ENCODE results near the gene DCBLD1. TPM values are rescaled to one million over a fixed set of nuclear protein-coding genes. Genes with fewer than 3 reads are reported as not detected.
A peak's percentile ranks its signal among the peaks of the same experiment; 100 is the strongest.
"Not testable (repeated sequence)": the region's sequence is repeated elsewhere in the genome, so short reads cannot be mapped to it uniquely, and the experiment has no call there.

DCBLD1 gene
- total RNA-seq, 1 donor from 2014 or later = 19.5 TPM

DNA sequence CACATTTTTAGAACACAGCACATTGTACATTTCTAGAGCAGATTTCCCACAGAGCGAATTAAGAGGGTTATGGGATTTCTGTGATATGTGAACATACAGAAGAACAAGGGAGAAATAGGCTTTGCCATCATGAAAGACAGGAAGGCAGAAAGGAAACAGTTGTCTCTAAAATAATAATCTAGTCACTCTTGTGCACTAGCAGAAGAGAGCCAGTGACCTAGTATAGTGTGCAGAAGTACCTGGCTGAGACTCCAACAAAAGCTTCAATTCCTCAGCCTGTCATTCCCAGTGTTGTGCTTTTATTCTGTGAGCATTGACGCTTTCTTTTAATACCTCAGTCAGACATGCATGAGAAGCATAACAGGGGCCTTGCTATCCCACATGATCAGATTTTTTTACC is 17.8 kb upstream of the DCBLD1 start:
- Histone ChIP-seq H3K36me3 (no peaks in the 10 kb centered on the region), H3K27ac (no peak overlapping the region), H3K27me3 (no peaks in the 10 kb centered on the region), H3K4me1 (no peaks in the 10 kb centered on the region), H3K4me3 (no peak overlapping the region), H3K9me3 (no peaks in the 10 kb centered on the region)
- ATAC-seq (no peak), DNase-seq (no peak)
- intact Hi-C loops (cut with DNase I) = no loop called here
- TF ChIP-seq, protein P1, sequence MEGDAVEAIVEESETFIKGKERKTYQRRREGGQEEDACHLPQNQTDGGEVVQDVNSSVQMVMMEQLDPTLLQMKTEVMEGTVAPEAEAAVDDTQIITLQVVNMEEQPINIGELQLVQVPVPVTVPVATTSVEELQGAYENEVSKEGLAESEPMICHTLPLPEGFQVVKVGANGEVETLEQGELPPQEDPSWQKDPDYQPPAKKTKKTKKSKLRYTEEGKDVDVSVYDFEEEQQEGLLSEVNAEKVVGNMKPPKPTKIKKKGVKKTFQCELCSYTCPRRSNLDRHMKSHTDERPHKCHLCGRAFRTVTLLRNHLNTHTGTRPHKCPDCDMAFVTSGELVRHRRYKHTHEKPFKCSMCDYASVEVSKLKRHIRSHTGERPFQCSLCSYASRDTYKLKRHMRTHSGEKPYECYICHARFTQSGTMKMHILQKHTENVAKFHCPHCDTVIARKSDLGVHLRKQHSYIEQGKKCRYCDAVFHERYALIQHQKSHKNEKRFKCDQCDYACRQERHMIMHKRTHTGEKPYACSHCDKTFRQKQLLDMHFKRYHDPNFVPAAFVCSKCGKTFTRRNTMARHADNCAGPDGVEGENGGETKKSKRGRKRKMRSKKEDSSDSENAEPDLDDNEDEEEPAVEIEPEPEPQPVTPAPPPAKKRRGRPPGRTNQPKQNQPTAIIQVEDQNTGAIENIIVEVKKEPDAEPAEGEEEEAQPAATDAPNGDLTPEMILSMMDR (IDR thresholded peaks at IDR 0.05) = no peak

DNA sequence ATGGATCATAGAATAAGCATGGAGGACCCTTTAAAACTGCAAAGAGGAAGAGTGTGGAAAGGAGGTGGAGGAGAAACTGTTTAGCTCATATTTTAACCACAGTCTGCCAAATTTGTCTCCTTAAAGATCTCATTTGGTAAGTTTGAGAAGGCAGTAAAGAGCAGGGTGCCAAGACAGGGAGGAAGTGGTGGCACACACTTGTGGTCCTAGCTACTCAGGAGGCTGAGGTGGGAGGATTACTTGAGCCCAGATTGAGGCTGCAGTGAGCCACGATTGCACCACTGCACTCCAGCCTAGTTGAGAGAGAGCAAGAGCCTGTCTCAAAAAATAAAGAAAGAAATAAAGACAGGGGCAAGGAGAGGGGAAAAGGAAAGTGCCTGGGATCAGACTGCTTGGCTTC is 16.8 kb upstream of the DCBLD1 start:
- TF ChIP-seq, protein P1 (IDR thresholded peaks at IDR 0.05) = no peak
- Histone ChIP-seq H3K36me3 (no peaks in the 10 kb centered on the region), H3K9me3 (no peaks in the 10 kb centered on the region), H3K27ac (no peak overlapping the region), H3K27me3 (no peaks in the 10 kb centered on the region), H3K4me3 (no peak overlapping the region), H3K4me1 (no peaks in the 10 kb centered on the region)
- ATAC-seq (no peak), DNase-seq (no peak)
- intact Hi-C loops (cut with DNase I) = no loop called here

DNA sequence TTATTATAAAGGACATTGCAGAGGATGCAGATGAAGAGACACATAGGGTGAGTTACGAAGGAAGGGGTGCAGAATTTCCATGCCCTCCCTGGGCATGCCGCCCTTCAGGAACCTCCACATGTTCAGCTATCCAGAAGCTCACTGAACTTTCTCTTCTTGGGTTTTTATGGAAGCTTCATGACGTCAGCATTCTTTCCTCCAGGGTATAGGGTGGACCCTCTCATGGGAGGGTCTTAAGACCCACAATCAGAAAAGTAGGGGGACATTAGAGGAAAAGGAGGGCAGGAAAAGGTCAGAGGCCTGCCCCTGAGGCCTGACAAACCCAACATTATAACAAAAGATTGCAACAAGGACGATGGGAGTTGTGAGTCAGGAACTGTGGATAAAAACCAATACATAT is 14.6 kb upstream of the DCBLD1 start:
- no peaks in the 10 kb centered on the region for H3K4me1 ChIP-seq
- DNase-seq (no peak), ATAC-seq (no peak)
- TF ChIP-seq, protein P1 (IDR thresholded peaks at IDR 0.05) = no peak
- no peaks in the 10 kb centered on the region for H3K27me3 ChIP-seq
- H3K9me3 ChIP-seq = no peaks in the 10 kb centered on the region
- no peak overlapping the region for H3K27ac ChIP-seq
- intact Hi-C loops (cut with DNase I) = no loop called here
- H3K36me3 ChIP-seq = no peaks in the 10 kb centered on the region
- H3K4me3 ChIP-seq = no peak overlapping the region

DNA sequence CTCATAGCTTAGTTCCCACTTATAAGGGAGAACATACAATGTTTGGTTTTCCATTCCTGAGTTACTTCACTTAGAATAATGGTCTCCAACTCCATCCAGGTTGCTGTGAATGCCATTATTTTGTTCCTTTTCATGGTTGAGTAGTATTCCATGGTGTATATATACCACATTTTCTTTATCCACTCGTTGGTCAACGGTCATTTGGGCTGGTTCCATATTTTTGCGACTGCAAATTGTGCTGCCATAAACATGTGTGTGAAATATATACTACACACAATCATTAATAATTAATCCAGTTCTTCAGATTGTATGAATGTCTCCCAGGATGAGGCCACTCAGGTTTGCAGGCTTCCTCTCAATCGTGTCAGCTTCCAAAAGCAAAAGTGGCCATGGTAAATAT is 13.9 kb upstream of the DCBLD1 start:
- intact Hi-C loops (cut with DNase I); H3K9me3 ChIP-seq; ATAC-seq; H3K27ac ChIP-seq; H3K36me3 ChIP-seq; H3K4me3 ChIP-seq; H3K27me3 ChIP-seq; DNase-seq; H3K4me1 ChIP-seq: not testable (repeated sequence)

DNA sequence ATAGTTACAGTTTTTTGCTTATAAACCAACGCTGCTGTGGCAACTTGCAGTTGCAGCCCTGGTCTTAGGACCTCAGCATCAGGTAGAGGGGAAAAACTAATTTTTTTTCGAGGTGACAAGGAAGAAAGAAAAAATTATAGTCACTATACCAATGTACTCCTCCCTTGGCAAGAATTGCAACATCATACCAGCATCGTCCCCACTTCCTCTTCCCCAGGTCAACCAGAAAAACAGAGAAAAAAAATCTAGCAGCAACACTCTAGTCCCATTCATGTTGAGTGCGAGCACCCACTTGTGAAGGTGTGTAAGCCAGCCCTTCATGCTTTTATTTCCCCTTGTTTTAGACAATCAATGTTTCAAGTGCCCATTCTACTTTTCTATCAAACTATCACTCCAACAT is 13.1 kb upstream of the DCBLD1 start:
- TF ChIP-seq, protein P1 (IDR thresholded peaks at IDR 0.05) = no peak
- Histone ChIP-seq H3K9me3 (no peaks in the 10 kb centered on the region), H3K4me3 (no peak overlapping the region), H3K27me3 (no peaks in the 10 kb centered on the region), H3K27ac (no peak overlapping the region), H3K4me1 (no peaks in the 10 kb centered on the region), H3K36me3 (no peaks in the 10 kb centered on the region)
- no peak for DNase-seq
- peak; percentile 55 for ATAC-seq
- intact Hi-C loops (cut with DNase I) = no loop called here

DNA sequence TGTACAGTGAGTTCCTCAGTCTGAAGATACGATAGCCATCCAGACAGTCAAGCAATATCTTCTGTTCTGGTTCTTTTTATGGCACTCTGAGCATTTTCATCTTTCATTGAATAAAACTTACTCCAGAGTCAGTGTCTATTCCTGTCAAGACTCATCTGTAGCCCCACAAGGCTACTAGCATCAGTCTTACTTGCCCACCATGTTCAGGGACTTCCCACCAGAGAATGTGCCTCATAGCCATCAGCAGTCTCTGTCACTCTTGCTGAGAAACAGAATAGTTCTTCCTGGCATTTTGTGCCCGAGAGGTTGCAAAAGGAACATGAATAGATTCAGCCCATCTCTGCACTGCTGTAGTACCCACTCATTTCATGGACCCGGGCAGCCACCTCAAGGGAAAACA is 12.7 kb upstream of the DCBLD1 start:
- no peak for ATAC-seq
- no peak for DNase-seq
- no peaks in the 10 kb centered on the region for H3K9me3 ChIP-seq

More for the DNA sequence above, 12.7 kb upstream of the DCBLD1 start:
- no peak overlapping the region for H3K4me3 ChIP-seq
- intact Hi-C loops (cut with DNase I) = no loop called here
- TF ChIP-seq, protein P1 (IDR thresholded peaks at IDR 0.05) = no peak
- H3K36me3 ChIP-seq = no peaks in the 10 kb centered on the region
- H3K4me1 ChIP-seq = no peaks in the 10 kb centered on the region
- no peaks in the 10 kb centered on the region for H3K27me3 ChIP-seq
- no peak overlapping the region for H3K27ac ChIP-seq
